HG03378 (cell line): ENCODE data around the gene PGBD4.
"Not testable (repeated sequence)": the region's sequence is repeated elsewhere in the genome, so short reads cannot be mapped to it uniquely, and the experiment has no call there.

ENCODE experiments used
- ATAC-seq: cut with Tn5 transposase; IDR thresholded peaks from one replicate; pipeline ENCODE4 v1.9.1; 2021; ENCODE audit warnings: mild to moderate bottlenecking, moderate library complexity; ENCODE audit not compliant: unreplicated experiment

The PGBD4 gene

DNA sequence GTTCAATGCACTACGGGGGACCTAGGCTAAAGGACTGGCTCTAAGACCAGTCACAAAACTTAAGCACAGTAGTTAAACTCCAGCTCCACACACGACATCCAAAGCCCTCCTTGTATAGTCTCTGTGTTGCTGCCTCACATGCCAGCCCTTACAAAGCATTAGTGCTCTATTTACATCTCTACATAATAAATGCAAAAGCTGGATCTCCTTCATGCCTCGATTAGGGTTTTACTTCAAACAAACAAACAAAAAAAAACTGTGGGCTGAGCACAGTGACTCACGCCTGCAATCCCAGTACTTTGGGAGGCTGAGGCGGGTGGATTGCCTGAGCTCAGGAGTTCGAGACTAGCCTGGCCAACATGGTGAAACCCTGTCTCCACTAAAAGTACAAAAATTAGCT is 9.6 kb downstream of the PGBD4 start:
- ATAC-seq, result no peak

DNA sequence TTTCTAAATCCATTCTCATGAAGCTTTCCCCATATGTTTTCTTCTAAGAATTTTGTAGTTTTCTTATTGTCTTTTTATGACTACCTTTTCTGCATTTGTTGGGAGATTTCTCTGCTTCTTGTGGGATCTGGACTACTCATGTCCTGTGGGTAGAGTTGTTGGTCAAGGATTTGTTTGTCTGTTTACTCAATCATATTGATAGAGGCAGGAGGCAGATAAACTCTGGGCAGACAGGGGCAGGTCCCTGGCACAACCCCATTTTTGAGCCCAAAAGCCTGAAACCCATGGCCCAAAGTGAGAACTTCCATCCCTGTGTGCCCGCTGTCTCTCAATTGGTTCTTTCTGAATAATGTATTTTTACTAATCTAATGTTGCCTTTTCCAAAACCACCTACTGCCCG is 12.3 kb downstream of the PGBD4 start:
- ATAC-seq, result no peak

DNA sequence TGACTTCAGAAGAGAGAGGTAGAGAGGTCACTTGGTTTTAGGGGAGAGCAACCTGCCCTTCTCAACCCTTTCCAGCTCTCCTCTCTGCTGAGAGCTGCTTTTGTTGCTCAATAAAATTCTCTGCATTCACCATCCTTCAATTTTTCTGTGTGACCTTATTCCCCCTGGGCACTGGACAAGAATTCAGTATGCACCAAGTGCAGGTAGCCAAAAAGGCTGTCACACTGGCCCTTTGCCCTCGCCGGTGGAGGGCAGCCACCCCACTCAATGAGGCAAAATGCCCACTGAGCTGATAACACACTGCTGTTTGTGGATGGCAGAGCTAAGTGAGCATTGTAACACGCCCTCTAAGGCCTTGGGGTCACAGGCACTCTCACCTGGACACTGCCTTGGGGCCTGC is 12.9 kb downstream of the PGBD4 start:
- no peak for ATAC-seq

DNA sequence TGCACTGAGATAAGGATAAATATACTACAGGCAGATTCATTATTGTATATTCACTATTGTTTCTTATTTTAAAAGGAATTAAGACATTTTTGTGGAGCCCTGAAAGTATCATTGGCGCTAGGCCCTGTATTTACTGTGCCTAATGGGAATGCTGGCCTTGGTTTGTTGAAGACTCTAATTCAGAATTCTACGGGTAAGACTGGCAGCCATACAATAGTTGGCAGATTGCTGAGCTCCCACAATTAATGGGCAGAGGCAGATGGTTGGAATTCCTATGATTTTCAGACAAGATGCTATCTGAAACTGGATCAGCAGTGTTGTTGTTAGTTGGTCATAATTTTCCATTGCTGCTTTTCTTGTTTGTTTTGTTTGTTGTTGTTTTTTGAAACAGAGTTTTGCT is 14.7 kb downstream of the PGBD4 start:
- ATAC-seq, result no peak

DNA sequence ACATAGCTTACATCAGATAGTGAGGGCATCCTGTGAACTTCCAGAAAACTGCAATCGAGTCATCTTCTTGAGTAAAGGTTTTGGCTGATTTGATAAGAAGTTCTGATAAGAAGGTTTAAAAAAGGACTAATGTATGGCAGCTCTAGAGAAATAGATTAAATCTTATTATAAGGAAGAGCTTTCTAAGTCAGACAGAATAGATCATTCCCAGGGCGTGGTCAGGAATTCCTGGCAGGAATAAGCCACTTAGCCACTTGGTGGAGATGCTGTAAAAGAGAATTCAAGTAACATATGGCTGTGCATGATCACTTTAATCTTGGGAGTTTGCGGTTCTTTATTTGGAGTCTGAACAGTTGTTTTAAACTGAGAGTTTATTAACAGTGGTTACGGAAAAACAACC is 17.4 kb downstream of the PGBD4 start:
- ATAC-seq, result no peak

DNA sequence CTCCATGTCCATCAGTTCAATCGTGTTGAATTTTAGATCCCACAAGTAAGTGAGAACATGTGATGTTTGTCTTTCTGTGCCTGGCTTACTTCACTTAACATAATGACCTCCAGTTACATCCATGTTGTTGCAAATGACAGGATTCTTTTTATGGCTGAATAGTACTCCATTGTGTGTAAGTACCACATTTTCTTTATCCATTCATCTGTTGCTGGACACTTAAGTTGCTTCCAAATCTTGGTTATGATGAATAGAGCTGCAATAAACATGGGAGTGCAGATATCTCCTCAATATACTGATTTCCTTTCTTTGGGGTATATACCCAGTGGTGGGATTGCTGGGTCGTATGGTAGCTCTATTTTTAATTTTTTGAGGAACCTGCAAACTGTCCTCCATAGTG is 18.5 kb downstream of the PGBD4 start:
- not testable (repeated sequence) for ATAC-seq

DNA sequence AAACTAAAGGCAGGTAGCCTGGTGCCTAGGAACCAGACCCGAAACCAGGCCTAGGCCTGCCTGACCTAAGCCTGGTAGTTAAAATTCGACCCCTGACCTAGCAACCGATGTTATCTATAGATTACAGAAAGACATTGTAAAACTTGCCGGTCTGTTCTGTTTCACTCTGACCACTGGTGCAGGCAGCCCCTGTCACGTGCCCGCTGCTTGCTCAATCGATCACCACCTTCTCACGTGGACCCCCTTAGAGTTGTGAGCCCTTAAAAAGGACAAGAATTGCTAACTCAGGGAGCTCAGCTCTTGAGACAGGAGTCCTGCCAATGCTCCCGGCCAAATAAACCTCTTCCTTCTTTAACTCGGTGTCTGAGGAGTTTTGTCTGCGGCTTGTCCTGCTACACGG is 19.9 kb downstream of the PGBD4 start:
- not testable (repeated sequence) for ATAC-seq

DNA sequence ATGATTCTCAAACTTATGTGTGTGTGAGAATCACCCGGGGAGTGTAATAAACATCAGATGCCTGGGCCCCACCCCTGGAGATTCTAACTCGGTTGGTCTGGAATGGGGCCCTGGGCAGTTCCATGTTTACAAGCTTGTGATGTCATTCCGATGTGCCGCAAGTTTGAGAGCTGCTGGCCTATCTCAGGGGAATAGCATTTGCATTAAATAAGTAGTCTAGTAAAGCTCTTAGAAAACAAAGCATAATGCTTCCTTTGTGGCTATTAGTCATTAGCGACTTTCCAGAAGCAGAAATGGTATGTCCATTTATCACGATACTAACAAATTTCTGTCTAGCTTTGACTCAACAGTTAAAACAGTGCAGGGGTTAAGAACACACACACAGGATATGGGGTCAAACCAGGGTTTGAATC is 20.9 kb downstream of the PGBD4 start:
- peak; percentile 56 for ATAC-seq

DNA sequence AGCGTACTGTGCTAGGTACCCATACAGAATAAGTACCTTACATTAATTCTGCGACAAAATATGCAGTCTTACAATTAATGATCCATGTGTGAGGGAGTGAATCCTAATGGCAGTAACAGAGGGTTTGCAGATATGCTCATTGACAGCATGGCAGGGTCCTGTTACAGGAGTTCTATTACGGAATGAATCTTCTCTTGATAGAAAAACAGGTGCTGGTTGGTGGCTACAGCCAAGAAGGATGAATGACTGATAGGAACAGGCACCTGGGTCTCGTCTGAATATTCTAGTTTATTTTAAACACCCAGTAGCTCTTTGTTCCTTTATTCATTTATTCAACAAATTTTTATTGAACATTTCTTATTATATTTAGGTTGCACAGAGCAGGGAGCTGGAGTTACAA is 22.8 kb downstream of the PGBD4 start:
- no peak for ATAC-seq

DNA sequence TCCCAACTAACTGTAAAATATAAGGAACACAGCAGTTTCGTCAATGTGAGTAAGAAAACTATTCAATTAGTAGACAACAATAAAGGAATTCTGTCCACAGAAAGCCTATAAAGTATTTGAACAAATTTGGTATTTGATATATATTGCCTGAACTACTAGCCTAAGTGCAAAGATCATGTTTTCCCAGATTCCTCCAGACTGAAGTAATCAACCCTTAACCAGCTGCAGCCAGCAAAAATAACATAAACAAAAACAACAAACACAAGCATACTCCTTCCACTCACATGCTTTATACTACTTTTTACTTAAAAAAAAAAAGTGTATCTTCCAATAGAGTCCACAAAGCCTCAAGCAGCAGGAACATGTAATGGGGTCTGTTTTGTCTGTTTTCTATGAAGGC is 24.1 kb downstream of the PGBD4 start:
- no peak for ATAC-seq

DNA sequence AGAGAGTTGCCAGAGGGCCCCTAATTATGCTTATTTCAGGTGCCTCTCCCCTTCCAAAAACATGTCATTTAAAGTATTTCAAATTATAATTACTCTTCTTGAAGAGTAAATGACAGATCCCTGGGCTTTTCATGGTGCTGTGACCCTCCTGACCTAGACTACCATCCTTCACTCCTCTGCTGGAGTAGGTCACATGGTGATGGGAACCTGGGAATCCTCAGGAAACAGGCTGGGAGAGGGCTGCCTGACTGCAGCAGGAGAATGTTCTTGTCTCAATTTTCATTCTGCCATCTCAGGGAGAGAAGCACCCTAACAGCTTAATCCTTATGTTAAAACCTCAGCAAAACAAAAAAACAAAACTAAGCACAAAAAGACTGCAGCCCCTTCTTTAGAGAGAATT is 24.6 kb downstream of the PGBD4 start:
- ATAC-seq, result no peak

DNA sequence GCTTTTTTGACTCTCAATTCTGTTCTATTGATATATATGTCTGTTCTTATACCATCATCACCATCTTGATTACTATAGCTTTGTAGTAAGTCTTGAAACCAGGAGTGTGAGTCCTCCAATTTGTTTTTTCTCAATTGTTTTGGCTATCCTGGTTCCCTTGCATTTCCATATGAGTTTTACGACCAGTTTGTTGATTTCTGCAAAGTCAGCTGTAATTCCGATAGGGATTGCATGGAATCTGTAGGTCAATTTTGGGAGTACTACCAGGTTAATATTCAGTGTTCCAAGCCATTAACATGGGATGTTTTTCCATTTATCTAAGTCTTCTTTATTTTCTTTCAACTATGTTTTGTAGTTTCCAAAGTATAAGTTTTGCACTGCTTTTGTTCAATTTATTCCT is 27.0 kb downstream of the PGBD4 start:
- no peak for ATAC-seq

DNA sequence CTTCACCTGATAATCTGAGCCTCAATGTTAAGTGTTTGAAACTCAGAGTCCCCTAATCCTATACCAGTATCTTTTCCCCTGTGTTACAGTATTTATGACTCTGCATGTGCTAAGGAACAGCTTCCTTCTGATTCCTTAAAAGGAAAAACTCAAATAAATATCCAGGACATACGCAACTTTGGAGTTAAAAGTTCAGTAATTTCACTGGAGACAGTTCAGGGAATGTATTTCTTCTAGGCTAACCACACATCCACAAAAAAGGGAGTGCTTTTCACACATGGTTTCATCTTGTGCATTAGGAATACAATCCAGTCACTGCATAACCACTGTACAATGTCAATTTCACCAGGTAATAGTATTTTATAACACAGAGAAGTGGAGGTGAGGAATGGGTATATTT is 31.0 kb downstream of the PGBD4 start:
- ATAC-seq, result no peak

DNA sequence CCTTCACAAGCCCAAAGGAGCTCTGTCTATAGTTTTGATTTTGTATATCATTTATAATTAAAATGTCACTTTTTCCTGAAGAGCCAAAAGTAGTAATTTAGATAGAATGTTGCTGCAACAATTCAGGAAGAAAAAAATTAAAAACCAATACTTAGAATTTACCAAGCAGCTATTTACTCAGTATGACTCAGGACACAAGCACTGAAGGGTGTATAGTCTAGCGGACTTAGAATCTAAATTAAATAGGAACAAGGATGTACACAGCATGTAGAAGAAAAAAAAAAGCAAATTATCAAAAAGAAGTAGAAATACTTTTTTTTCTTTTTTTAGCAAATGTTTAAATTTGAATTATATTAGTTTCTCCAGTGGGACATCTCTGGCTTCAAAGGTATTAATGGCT is 31.6 kb downstream of the PGBD4 start:
- ATAC-seq, result no peak

DNA sequence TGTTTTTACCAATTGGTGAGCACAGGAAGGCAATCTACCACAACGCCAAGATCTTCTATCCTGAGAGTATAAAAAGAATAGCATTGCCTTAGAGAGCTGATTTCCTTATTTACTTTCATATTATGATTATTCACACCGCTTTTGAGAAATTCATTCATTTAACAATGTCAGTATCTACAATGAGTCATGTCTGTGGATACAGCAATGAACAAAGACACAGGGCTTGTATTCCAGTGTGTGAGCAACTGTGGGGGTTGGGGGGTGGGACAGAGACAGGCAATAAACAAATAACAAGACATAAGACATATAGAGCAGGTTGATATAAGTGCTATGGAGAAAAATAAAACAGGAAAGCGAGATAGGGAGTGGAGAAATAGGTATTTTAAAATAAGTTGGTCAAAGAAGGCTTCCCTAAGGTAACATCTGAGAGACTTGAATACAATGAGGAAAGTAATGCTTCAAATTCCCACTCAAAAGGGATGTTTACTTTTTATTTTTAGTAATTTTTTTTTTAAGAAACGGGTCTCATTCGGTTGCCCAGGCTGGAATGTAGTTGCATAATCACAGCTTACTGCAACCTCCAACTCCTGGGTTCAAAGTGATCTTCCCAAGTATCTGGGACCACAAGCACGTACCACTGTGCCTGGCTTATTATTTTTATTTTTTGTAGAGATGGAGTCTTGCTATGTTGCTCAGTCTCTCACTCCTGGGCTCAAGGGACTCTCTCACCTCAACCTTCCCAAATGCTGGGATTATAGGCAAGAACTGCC is 45.7 kb downstream of the PGBD4 start:
- ATAC-seq, result no peak

DNA sequence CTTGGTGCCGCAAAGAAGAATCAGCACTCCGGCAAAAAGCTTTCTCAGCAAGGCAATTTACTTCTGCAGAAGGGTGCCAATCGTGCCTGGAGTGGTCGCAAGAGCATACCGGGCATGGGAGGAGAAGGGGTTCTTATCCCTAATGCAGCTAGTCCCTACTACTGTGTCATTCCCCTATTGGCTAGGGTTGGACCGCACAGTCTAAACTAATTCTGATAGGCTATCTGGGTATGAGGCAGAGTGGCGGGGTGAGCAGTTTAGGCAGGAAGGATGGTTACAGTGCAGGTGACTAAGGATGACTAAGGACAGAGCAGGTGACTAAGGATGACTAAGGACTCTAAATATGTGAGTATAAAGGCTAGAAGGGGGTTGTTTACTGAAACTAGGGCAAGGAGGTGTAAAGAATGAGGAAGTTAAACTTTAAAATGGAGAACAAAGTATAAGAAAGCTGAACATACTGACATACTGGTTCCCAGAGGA is 52.9 kb downstream of the PGBD4 start:
- ATAC-seq, result no peak

DNA sequence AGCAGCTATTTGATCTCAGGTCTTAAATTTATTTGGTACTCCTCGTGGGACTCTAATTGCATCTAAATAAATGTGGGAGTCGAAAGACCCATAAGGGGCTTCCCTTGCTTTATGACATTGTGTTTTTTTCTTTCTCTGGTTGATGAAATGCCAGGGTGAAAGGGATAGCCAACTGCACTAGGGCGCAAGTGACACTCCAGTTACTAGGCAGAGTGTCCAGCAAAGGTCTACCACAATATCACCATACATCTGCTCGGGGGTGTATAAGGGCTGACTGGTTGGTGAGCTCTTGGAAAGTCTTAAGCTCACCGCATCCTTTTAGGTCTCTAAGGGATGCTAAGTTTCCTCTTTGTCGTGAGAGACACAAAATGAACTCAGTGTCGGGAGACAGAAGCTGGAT is 54.0 kb downstream of the PGBD4 start:
- no peak for ATAC-seq
